Gastroesophageal sphincter (tissue), 4 donors: ENCODE measurements around the gene QKI. TPM values are rescaled to one million over a fixed set of nuclear protein-coding genes. Genes with fewer than 3 reads are reported as not detected.

ENCODE experiments used
- ATAC-seq: fragments of 150-250 bp; one replicate; pipeline ENCODE4 v1.9.1; 2016; ENCODE audit warnings: mild to moderate bottlenecking, moderate library complexity
- H3K27ac ChIP-seq, 4 donors: fragments of 200-600 bp; sonication (generic) in 3 of 4; 1 replicate in 3 of 4; 2 replicates in 1 of 4; pipeline ENCODE4 v1.5.1; 2016 to 2019
- H3K27me3 ChIP-seq: fragments of 200-600 bp; sonication (generic); one replicate; pipeline ENCODE4 v1.5.1; 2019
- H3K36me3 ChIP-seq, 2 donors: fragments of 200-600 bp; sonication (generic); one replicate each; pipeline ENCODE4 v1.5.1; 2019; ENCODE audit warnings: control low read depth in 1 of 2
- H3K4me1 ChIP-seq, 3 donors: fragments of 200-600 bp; sonication (generic); 1 replicate in 2 of 3; 2 replicates in 1 of 3; pipeline ENCODE4 v1.5.1; 2016 to 2019; ENCODE audit warnings: control low read depth in 2 of 3
- H3K4me3 ChIP-seq, 2 donors: fragments of 200-600 bp; sonication (generic); one replicate each; pipeline ENCODE4 v1.5.1; 2019; ENCODE audit warnings: mild to moderate bottlenecking in 1 of 2, moderate library complexity in 1 of 2
- H3K9me3 ChIP-seq, 3 donors: fragments of 200-600 bp; sonication (generic); one replicate each; pipeline ENCODE4 v1.5.1; 2017 to 2019; ENCODE audit warnings: control low read depth in 2 of 3
- EP300 ChIP-seq: sonication (generic); formaldehyde crosslinking; IDR thresholded peaks from one replicate; pipeline ENCODE4 v1.6.1; 2017; ENCODE audit warnings: antibody characterized with exemption, mild to moderate bottlenecking
- POLR2A ChIP-seq, 2 donors: fragments of 450-650 bp; IDR thresholded peaks; one replicate each; pipeline ENCODE4 v1.6.1; 2017; ENCODE audit warnings: antibody characterized with exemption in 2 of 2, mild to moderate bottlenecking in 2 of 2, moderate library complexity in 1 of 2
- POLR2AphosphoS5 ChIP-seq: sonication (generic); formaldehyde crosslinking; IDR thresholded peaks from one replicate; pipeline ENCODE4 v1.6.1; 2017; ENCODE audit warnings: antibody characterized with exemption
- WGBS, 2 donors: methylation state at CpG; one replicate each; pipeline ENCODE4 v1.1.5; 2018; ENCODE audit warnings: low coverage in 1 of 2; 5-methylcytosine and 5-hydroxymethylcytosine counted together
- total RNA-seq, 4 donors: library from RNA; depleted of rRNA; stranded (reverse); fragments of >200 nt; gene quantifications; one replicate each; pipeline ENCODE4 v1.1.0, GENCODE V29; 2016
- TF ChIP-seq, protein P1 (sequence below), 4 experiments: fragments of 200-600 bp in 2 of 4; fragments of 450-650 bp in 2 of 4; sonication (generic) in 1 of 4; IDR thresholded peaks; one replicate each; pipeline ENCODE4 v1.5.1; 2017 to 2019; ENCODE audit warnings: antibody characterized with exemption in 4 of 4, mild to moderate bottlenecking in 2 of 4, moderate library complexity in 2 of 4

The QKI gene
- total RNA-seq, 4 donors from 2014 or later, result 170 to 249 (median 227) TPM

DNA sequence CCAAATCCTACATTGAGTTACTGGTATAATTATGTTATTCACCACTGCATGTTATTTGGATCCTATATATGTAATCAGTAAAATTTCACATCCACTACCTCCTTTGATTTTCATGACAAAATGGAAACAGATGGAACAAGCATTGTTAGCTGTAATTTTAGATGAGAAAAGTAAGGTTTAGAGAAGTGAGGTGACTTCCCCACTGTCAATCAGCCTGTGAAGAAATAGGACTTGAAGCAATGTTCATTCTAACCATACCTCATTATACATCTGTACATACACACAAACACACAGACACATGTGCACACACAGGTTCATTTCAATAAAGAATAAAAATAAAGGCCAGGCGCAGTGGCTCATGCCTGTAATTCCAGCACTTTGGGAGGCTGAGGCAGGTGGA, 23.7 kb upstream of the QKI start:
- Histone ChIP-seq H3K4me1 (peaks cover 0 to 5% (median 0%) of the 10 kb centered on the region in 3 donors), H3K27ac (no peak overlapping the region), H3K36me3 (no peaks in the 10 kb centered on the region), H3K9me3 (no peaks in the 10 kb centered on the region), H3K4me3 (no peak overlapping the region), H3K27me3 (no peaks in the 10 kb centered on the region)
- 100% methylated on average over 1 of the region's 1 CpG; no CpG with 5 or more reads in 1 of the 2 donors for WGBS, 2 donors
- no peak for ATAC-seq
- TF ChIP-seq, protein P1, sequence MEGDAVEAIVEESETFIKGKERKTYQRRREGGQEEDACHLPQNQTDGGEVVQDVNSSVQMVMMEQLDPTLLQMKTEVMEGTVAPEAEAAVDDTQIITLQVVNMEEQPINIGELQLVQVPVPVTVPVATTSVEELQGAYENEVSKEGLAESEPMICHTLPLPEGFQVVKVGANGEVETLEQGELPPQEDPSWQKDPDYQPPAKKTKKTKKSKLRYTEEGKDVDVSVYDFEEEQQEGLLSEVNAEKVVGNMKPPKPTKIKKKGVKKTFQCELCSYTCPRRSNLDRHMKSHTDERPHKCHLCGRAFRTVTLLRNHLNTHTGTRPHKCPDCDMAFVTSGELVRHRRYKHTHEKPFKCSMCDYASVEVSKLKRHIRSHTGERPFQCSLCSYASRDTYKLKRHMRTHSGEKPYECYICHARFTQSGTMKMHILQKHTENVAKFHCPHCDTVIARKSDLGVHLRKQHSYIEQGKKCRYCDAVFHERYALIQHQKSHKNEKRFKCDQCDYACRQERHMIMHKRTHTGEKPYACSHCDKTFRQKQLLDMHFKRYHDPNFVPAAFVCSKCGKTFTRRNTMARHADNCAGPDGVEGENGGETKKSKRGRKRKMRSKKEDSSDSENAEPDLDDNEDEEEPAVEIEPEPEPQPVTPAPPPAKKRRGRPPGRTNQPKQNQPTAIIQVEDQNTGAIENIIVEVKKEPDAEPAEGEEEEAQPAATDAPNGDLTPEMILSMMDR (IDR thresholded peaks at IDR 0.05), result no peak
- no peak for TF ChIP-seq EP300
- no peak for TF ChIP-seq POLR2A (IDR thresholded peaks at IDR 0.05)
- no peak for TF ChIP-seq POLR2AphosphoS5

DNA sequence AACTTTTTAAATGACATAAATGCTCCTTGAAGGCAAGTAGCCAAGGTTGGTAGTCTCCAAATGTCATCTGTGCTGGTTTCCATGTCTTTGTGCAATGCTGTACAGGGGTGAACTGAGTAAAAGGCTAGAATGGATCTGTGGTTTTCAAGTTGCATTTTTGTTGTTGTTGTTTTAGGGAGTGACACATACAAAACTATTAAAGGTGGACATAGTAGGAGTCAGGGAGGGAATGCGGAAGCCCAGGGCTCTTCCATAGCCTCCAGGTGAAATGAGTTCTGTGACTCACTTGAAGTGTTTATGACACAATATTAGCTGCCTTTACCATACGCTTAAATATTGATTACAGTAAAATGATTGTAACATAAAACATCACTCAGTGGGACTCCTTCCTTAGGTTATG, 22.5 kb upstream of the QKI start:
- Histone ChIP-seq H3K4me1 (peaks cover 0 to 13% (median 2%) of the 10 kb centered on the region in 3 donors), H3K36me3 (no peaks in the 10 kb centered on the region), H3K4me3 (no peak overlapping the region), H3K27me3 (no peaks in the 10 kb centered on the region), H3K9me3 (no peaks in the 10 kb centered on the region), H3K27ac (no peak overlapping the region)
- 79 to 93% methylated on average over 1 to 2 of the region's 2 CpGs for WGBS, 2 donors
- TF ChIP-seq EP300, result no peak
- no peak for TF ChIP-seq POLR2A (IDR thresholded peaks at IDR 0.05)
- TF ChIP-seq, protein P1 (IDR thresholded peaks at IDR 0.05), result no peak
- TF ChIP-seq POLR2AphosphoS5, result no peak
- no peak for ATAC-seq

DNA sequence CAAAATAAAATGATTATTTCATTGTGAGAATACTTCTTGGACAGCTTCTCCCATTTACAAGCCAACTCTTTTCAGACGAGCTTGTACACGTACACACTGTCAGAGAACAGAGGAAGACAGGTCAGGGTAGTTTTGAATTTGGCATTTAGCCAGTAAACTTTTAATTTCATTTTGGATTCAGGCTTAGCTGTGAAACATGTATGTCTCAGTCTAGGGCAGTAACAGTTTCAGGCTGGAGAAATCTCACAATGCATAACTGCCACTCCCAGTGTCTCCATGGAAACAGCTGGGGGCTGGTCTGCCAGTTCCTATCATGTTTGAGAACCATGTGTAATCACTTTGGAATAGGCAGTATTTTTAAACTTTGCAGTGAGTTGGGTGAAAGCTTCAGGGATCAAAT, 22.0 kb upstream of the QKI start:
- Histone ChIP-seq H3K27ac (no peak overlapping the region), H3K9me3 (no peaks in the 10 kb centered on the region), H3K36me3 (no peaks in the 10 kb centered on the region), H3K27me3 (no peaks in the 10 kb centered on the region), H3K4me1 (peaks cover 2 to 17% (median 4%) of the 10 kb centered on the region in 3 donors), H3K4me3 (no peak overlapping the region)
- no peak for TF ChIP-seq POLR2A (IDR thresholded peaks at IDR 0.05)
- peak; percentile 58 for ATAC-seq
- 0 to 20% methylated on average over 2 of the region's 2 CpGs for WGBS, 2 donors

DNA sequence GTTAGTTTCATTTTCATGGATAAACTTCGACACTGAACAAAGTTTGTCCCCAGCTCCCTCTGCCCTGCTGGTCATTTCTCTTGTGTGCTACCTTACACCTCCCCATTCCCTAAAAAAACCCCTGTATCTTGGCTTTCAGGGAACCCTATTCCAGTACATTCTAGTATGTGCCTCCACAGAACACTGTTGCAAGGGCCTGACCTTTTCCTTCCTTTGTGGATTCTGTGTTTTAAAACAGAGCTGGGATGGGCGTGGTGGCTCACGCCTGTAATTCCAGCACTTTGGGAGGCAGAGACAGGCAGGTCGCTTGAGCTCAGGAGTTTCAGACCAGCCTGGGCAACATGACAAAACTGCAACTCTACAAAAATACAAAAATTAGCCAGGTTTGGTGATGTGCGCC, 20.6 kb upstream of the QKI start:
- WGBS, 2 donors, result 88% methylated on average over 1 of the region's 5 CpGs; no CpG with 5 or more reads in 1 of the 2 donors
- no peak overlapping the region for H3K4me3 ChIP-seq
- H3K9me3 ChIP-seq, result no peaks in the 10 kb centered on the region
- TF ChIP-seq EP300 (no peak), POLR2A (IDR thresholded peaks at IDR 0.05) (no peak)
- TF ChIP-seq, protein P1 (IDR thresholded peaks at IDR 0.05), result no peak
- no peaks in the 10 kb centered on the region for H3K27me3 ChIP-seq
- H3K27ac ChIP-seq, result no peak overlapping the region
- H3K36me3 ChIP-seq, result no peaks in the 10 kb centered on the region
- no peak for ATAC-seq
- H3K4me1 ChIP-seq, result peaks cover 2 to 18% (median 4%) of the 10 kb centered on the region in 3 donors

DNA sequence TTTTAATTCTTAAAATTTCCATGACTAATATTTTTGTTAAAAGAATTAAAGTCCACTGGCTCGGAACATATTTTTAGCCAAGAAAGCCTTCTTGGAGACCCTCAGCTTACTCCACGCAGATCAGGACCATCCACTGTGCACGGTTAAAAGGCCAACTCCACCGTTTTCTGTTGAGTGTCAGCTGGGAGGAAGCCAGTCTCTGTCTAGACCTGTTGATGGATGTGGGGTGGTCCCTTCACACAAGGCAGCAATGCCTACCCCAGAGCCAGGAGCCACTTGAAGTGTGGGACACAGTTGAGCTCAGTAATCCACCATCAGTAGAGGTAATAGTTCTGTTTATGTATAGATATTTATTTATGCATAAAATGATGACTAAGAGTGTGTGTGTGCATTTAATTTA, 19.9 kb upstream of the QKI start:
- TF ChIP-seq POLR2A (IDR thresholded peaks at IDR 0.05) (no peak), EP300 (no peak)
- H3K27me3 ChIP-seq, result no peaks in the 10 kb centered on the region
- no peak overlapping the region for H3K27ac ChIP-seq
- H3K4me1 ChIP-seq, result peaks cover 2 to 18% (median 4%) of the 10 kb centered on the region in 3 donors
- H3K4me3 ChIP-seq, result no peak overlapping the region
- no peaks in the 10 kb centered on the region for H3K36me3 ChIP-seq
- no peak for ATAC-seq
- no peaks in the 10 kb centered on the region for H3K9me3 ChIP-seq
- 77 to 79% methylated on average over 4 of the region's 4 CpGs for WGBS, 2 donors

DNA sequence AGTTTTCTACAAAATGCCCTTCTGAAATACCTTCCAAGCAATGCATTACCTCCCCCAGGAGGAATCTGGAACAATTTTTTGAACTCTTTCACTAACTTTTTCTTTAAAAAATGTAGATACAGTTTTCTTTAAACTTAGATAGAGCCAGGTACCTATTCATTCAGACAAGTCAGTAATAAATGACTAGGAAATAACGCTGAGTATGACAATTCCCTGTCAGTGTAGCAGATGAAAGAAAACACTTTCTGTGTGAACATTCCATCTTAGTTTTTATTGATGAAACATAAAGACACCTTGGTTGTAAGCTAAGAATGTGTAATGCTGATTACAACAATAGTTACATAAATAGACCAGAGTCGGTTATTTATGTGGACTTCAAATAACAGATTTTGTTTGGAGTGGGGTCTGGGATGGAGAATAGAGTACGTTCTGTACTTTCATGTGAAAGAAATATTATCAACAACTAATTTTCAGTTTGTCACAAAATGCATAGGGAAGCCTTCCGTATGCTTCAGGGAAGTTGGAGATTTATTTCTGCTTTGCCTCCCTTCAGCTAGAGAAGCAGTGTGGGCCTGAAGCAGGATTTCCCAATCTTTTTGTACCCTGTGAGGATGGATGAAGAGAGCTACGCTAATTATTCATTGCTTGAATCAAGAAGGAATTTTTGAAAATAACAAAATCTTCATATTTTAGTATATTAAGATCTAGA, 19.2 kb upstream of the QKI start:
- no peak for ATAC-seq
- TF ChIP-seq POLR2AphosphoS5 (no peak), EP300 (no peak), POLR2A (IDR thresholded peaks at IDR 0.05) (no peak)
- TF ChIP-seq, protein P1 (IDR thresholded peaks at IDR 0.05), result no peak
- H3K4me1 ChIP-seq, result peaks cover 2 to 18% (median 4%) of the 10 kb centered on the region in 3 donors
- H3K9me3 ChIP-seq, result no peaks in the 10 kb centered on the region
- no peaks in the 10 kb centered on the region for H3K36me3 ChIP-seq
- H3K4me3 ChIP-seq, result no peak overlapping the region
- 87 to 88% methylated on average over 5 of the region's 5 CpGs for WGBS, 2 donors
- H3K27ac ChIP-seq, result no peak overlapping the region
- H3K27me3 ChIP-seq, result no peaks in the 10 kb centered on the region
